ENCODE data around the gene CSTF3.
"Not testable (repeated sequence)": the region's sequence is repeated elsewhere in the genome, so short reads cannot be mapped to it uniquely, and the experiment has no call there.

The CSTF3 gene

DNA sequence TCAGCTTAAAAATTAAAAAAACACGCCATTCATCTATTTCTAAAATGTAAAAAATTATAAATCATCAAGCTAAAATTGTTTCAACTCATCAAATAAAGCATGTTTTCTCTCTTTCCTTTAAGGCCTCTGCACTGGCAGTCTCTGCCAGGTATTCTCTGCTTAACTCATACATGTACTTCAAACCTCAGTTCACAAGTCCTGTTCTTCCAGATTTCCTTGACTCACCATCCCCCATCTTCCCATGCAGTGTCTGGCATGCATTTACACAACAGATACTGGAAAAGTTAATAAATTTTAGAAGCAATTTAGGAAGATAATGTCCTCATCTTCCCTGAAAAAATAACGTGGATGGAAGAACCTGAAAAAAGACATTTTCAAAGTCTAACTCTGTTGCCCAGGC lies 32.5 kb downstream of the CSTF3 start:
- Histone ChIP-seq H3K4me3 (no peak overlapping the region), H3K4me2 (no peak overlapping the region), H4K20me1 (no peaks in the 10 kb centered on the region), H3K9me3 (replicated peaks in 1 of 11) (no peaks in the 10 kb centered on the region), H3K27me3 (no peaks in the 10 kb centered on the region), H3K27ac (no peak overlapping the region), H3K36me3 (peaks cover 7 to 33% (median 18%) of the 10 kb centered on the region in 11 experiments; a peak in 19 of 22 replicates), H3K4me1 (peaks cover 0 to 6% (median 0%) of the 10 kb centered on the region in 10 experiments; a peak in 7 of 20 replicates), H3K9ac (no peak overlapping the region)
- no peak for TF ChIP-seq Cebpa-rat (IDR thresholded peaks at IDR 0.05)

DNA sequence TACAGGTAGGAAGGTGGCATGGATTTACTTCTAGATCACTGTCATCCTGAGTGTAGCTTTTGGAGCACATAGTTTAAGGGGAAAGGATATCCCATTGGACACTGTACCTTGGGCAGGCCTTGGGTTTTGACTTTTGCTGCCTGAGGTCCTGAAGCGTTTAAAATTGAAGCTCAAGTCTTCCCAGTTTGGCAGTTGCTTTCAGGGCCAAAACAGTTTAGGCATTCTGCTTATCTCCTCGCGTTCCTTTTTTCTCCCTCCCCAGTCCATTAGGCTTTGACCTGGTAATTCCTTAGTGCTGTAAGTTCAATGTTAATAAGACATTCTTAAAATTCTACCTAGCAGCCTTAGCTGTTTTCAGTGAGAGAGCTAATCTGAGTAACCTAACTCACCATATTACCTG lies 35.7 kb downstream of the CSTF3 start:
- Histone ChIP-seq H3K27me3 (no peaks in the 10 kb centered on the region), H3K4me3 (no peak overlapping the region), H3K4me1 (no peaks in the 10 kb centered on the region), H3K4me2 (no peak overlapping the region), H4K20me1 (no peaks in the 10 kb centered on the region), H3K27ac (no peak overlapping the region), H3K9ac (no peak overlapping the region), H3K9me3 (replicated peaks in 1 of 11) (no peaks in the 10 kb centered on the region), H3K36me3 (peaks cover 7 to 20% (median 12%) of the 10 kb centered on the region in 11 experiments; a peak in 17 of 22 replicates)
- TF ChIP-seq Cebpa-rat (IDR thresholded peaks at IDR 0.05): no peak

DNA sequence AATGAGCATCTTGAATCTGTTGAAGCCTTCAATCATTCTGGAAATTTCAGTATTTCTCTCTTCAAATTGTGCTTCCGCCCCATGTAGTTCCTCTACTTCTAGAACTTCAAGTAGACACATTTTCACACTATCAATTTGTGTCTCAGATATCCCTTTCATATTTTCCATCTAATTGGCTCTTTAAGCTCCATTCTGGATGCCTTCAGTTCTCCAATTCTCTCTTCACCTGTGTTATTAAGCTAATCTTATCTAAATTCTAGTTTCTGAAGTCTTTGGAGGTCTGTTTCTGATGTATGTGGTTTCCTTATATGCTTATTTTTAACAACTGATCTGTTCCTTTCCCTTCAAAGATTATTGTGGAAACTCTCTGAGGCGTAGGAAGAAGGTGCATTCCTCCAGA lies 36.3 kb downstream of the CSTF3 start:
- Histone ChIP-seq H3K4me1 (0 out of 20 replicates have a peak, but pooled peaks cover 0 to under 1% (median 0%) of the 10 kb centered on the region in 10 experiments), H3K27me3 (no peaks in the 10 kb centered on the region), H3K9ac (no peak overlapping the region), H3K4me2 (no peak overlapping the region), H3K27ac (no peak overlapping the region), H3K9me3 (replicated peaks in 1 of 11) (no peaks in the 10 kb centered on the region), H3K4me3 (no peak overlapping the region), H4K20me1 (no peaks in the 10 kb centered on the region), H3K36me3 (peaks cover 7 to 15% (median 12%) of the 10 kb centered on the region in 11 experiments; a peak in 17 of 22 replicates)
- TF ChIP-seq Cebpa-rat (IDR thresholded peaks at IDR 0.05): no peak

GRCh38 chr11:33122696-33123095 lies 38.6 kb downstream of the CSTF3 start:
- peaks cover 7 to 15% (median 10%) of the 10 kb centered on the region in 11 experiments; a peak in 17 of 22 replicates for H3K36me3 ChIP-seq
- not testable (repeated sequence) for H3K9me3 ChIP-seq (replicated peaks in 1 of 11); H3K9ac ChIP-seq; H4K20me1 ChIP-seq; H3K27me3 ChIP-seq; H3K4me3 ChIP-seq; H3K27ac ChIP-seq; H3K4me2 ChIP-seq
- peaks cover 0 to 12% (median 0%) of the 10 kb centered on the region in 10 experiments; a peak in 2 of 20 replicates for H3K4me1 ChIP-seq

GRCh38 chr11:33116535-33116934 lies 44.7 kb downstream of the CSTF3 start:
- H3K27ac ChIP-seq: no peak overlapping the region
- no peaks in the 10 kb centered on the region for H3K27me3 ChIP-seq
- H4K20me1 ChIP-seq: no peaks in the 10 kb centered on the region
- H3K9me3 ChIP-seq (replicated peaks in 1 of 11): no peaks in the 10 kb centered on the region
- H3K4me3 ChIP-seq: no peak overlapping the region
- H3K36me3 ChIP-seq: peaks cover 0 to 9% (median 0%) of the 10 kb centered on the region in 11 experiments; a peak in 4 of 22 replicates
- no peak overlapping the region for H3K9ac ChIP-seq
- peaks cover 0 to 12% (median 0%) of the 10 kb centered on the region in 10 experiments; a peak in 2 of 20 replicates for H3K4me1 ChIP-seq
- no peak for TF ChIP-seq Cebpa-rat (IDR thresholded peaks at IDR 0.05)
- H3K4me2 ChIP-seq: no peak overlapping the region

DNA sequence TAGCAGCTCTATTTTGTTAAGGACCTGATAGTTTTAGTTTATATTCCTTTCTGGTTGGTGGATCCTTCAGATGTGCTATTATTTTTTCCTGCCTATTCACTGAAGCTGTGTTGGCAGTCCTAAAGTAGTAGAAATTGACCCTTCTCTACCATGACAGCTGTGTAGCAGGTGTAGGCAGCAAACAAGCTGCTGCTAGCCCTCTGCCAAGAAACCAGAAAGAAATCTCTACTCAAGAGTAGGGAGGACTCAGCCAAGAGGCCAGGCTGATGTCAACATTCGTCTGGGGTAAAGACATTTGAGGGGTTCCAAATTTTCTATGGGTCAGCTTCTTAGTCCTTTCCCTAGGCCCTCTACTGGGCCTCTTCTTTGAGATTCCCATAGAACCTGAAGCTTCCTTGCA lies 51.2 kb downstream of the CSTF3 start:
- Histone ChIP-seq H3K9me3 (replicated peaks in 1 of 11) (no peaks in the 10 kb centered on the region), H3K27ac (no peak overlapping the region), H3K4me1 (no peaks in the 10 kb centered on the region), H3K4me3 (no peak overlapping the region), H3K9ac (no peak overlapping the region), H4K20me1 (no peaks in the 10 kb centered on the region), H3K36me3 (peaks cover 8 to 36% (median 22%) of the 10 kb centered on the region in 11 experiments; a peak in 21 of 22 replicates), H3K27me3 (no peaks in the 10 kb centered on the region), H3K4me2 (no peak overlapping the region)
- no peak for TF ChIP-seq Cebpa-rat (IDR thresholded peaks at IDR 0.05)

DNA sequence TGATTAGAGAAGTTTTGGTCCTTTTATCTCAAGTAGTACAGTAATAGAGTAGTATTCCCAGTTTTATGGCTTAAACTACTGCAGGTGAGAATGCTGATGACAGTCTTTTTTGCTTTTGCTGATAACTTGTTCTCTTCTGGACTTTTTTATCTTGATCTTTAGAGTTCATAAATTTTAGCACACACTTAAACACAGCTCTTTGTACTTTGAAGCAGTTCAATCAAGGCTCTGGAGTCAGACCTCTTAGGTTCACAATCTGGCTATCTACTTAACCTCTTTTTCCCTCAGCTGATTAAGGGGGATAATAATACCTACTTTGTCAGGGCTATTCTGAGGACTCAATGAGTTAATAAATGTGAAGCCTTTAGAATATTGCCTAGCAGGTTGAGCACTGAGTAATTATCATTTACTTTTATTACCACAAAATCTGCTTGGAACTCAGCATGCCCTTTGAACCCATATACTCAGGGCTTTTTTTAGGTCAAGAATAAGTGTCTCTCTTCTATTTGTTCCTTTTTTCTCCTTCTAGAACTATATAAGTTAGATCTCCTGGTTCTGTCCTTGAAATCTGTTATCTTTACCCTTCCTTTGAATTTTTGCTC lies 51.9 kb downstream of the CSTF3 start:
- Histone ChIP-seq H3K4me3 (no peak overlapping the region), H3K9me3 (replicated peaks in 1 of 11) (no peaks in the 10 kb centered on the region), H4K20me1 (no peaks in the 10 kb centered on the region), H3K4me2 (no peak overlapping the region), H3K9ac (no peak overlapping the region), H3K4me1 (no peaks in the 10 kb centered on the region), H3K27me3 (no peaks in the 10 kb centered on the region), H3K36me3 (peaks cover 15 to 43% (median 29%) of the 10 kb centered on the region in 11 experiments), H3K27ac (no peak overlapping the region)
- TF ChIP-seq Cebpa-rat (IDR thresholded peaks at IDR 0.05): no peak

GRCh38 chr11:33103836-33104235 lies 57.4 kb downstream of the CSTF3 start:
- no peak overlapping the region for H3K4me2 ChIP-seq
- TF ChIP-seq Cebpa-rat (IDR thresholded peaks at IDR 0.05): no peak
- no peak overlapping the region for H3K27ac ChIP-seq
- H3K4me1 ChIP-seq: no peaks in the 10 kb centered on the region
- peaks cover 65 to 90% (median 82%) of the 10 kb centered on the region in 11 experiments for H3K36me3 ChIP-seq
- H3K27me3 ChIP-seq: no peaks in the 10 kb centered on the region
- H3K9me3 ChIP-seq (replicated peaks in 1 of 11): no peaks in the 10 kb centered on the region
- no peak overlapping the region for H3K9ac ChIP-seq
- no peaks in the 10 kb centered on the region for H4K20me1 ChIP-seq
- no peak overlapping the region for H3K4me3 ChIP-seq

DNA sequence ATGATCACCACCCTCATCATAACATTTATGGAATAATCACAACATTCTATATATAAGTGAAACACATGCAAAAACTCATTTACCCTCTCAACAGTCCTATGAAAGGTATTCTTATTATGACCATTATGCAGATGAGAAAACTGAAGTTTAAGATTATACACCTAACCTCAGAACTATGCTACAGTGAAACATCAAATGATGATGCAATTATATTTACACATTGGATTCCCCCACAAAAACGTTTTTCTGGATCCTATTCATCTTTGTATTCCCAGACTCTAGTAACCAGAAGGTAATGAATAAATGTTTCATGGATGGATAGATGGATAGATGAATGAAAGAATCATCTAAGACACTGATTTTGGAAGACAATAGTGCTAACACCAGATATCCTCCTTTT lies 67.1 kb downstream of the CSTF3 start:
- H3K4me3 ChIP-seq: no peak overlapping the region
- H3K27ac ChIP-seq: no peak overlapping the region
- no peaks in the 10 kb centered on the region for H3K4me1 ChIP-seq
- H4K20me1 ChIP-seq: no peaks in the 10 kb centered on the region
- TF ChIP-seq Cebpa-rat (IDR thresholded peaks at IDR 0.05): no peak
- H3K9ac ChIP-seq: no peak overlapping the region
- no peaks in the 10 kb centered on the region for H3K9me3 ChIP-seq (replicated peaks in 1 of 11)
- H3K4me2 ChIP-seq: no peak overlapping the region
- H3K36me3 ChIP-seq: peaks cover 59 to 99% (median 88%) of the 10 kb centered on the region in 11 experiments
- H3K27me3 ChIP-seq: no peaks in the 10 kb centered on the region

DNA sequence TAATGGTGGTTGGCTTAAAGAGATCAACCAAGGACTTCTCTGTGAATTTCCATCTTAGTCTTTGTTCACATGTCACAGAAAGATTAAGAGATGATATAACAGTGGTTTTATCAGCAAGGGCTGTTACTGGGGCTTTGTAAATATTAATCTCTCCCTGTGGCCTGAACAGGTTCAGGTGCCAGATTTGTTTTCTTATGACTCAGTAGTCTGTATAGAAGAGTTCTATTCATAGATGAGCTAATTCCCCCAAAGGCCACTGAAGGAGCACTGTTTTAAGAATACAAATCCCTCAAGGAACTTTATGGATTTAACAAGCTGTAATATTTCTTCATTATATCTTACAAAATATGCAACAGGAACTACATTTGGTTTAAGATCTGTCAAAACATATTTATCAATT lies 71.5 kb downstream of the CSTF3 start:
- Histone ChIP-seq H3K27ac (no peak overlapping the region), H3K36me3 (peaks cover 67 to 99% (median 83%) of the 10 kb centered on the region in 11 experiments), H3K4me2 (no peak overlapping the region), H3K9ac (no peak overlapping the region), H4K20me1 (no peaks in the 10 kb centered on the region; a peak in 1 of 22 replicates), H3K9me3 (replicated peaks in 1 of 11) (no peaks in the 10 kb centered on the region), H3K27me3 (no peaks in the 10 kb centered on the region), H3K4me3 (no peak overlapping the region), H3K4me1 (peaks cover 0 to 18% (median 0%) of the 10 kb centered on the region in 10 experiments; a peak in 6 of 20 replicates)
- TF ChIP-seq Cebpa-rat (IDR thresholded peaks at IDR 0.05): no peak
